H9 (cell line): ENCODE measurements around the gene CCBE1. TPM values are rescaled to one million over a fixed set of nuclear protein-coding genes. Genes with fewer than 3 reads are reported as not detected.

Source experiments
- DNase-seq: peaks from one replicate; pipeline ENCODE4 v3.0.0-alpha.2; 2017
- H2AFZ ChIP-seq: one replicate; pipeline ENCODE4 v1.6.1; 2013; ENCODE audit warnings: mild to moderate bottlenecking, low read length, control low read depth, moderate library complexity
- H2AK5ac ChIP-seq: 2 replicates; pipeline ENCODE4 v1.6.1; 2013; ENCODE audit warnings: low read length, control low read depth, mixed read lengths; ENCODE audit not compliant: insufficient read length
- H2BK120ac ChIP-seq: one replicate; pipeline ENCODE4 v1.6.1; 2013; ENCODE audit warnings: low read depth, mild to moderate bottlenecking, low read length, control low read depth, inconsistent platforms; ENCODE audit not compliant: poor library complexity, severe bottlenecking
- H2BK12ac ChIP-seq: 2 replicates; pipeline ENCODE4 v1.6.1; 2013; ENCODE audit warnings: low read length, control low read depth, mixed read lengths, low read depth; ENCODE audit not compliant: insufficient read length
- H2BK15ac ChIP-seq: 2 replicates; pipeline ENCODE4 v1.6.1; 2013; ENCODE audit warnings: low read depth, low read length, control low read depth
- H2BK20ac ChIP-seq: one replicate; pipeline ENCODE4 v1.6.1; 2013; ENCODE audit warnings: low read depth, mild to moderate bottlenecking, low read length, control low read depth, inconsistent platforms; ENCODE audit not compliant: poor library complexity, severe bottlenecking
- H2BK5ac ChIP-seq: 2 replicates; pipeline ENCODE4 v1.6.1; 2013; ENCODE audit warnings: low read length, control low read depth, mixed read lengths; ENCODE audit not compliant: insufficient read length
- H3K14ac ChIP-seq: 2 replicates; pipeline ENCODE4 v1.6.1; 2013; ENCODE audit warnings: low read length, control low read depth; ENCODE audit not compliant: insufficient read depth
- H3K18ac ChIP-seq: 2 replicates; pipeline ENCODE4 v1.6.1; 2013; ENCODE audit warnings: low read depth, mild to moderate bottlenecking, mixed read lengths, low read length, control low read depth; ENCODE audit not compliant: insufficient read length
- H3K23ac ChIP-seq: 2 replicates; pipeline ENCODE4 v1.6.1; 2013; ENCODE audit warnings: low read length, control low read depth, mixed read lengths, low read depth; ENCODE audit not compliant: insufficient read length
- H3K23me2 ChIP-seq: 2 replicates; pipeline ENCODE4 v1.6.1; 2013; ENCODE audit warnings: low read depth, mild to moderate bottlenecking, mixed read lengths, low read length, control low read depth; ENCODE audit not compliant: insufficient read length, poor library complexity, severe bottlenecking
- H3K27ac ChIP-seq: 2 replicates; pipeline ENCODE4 v1.5.1; 2013; ENCODE audit warnings: low read length, control low read depth, mixed read lengths, low read depth; ENCODE audit not compliant: insufficient read length
- H3K27me3 ChIP-seq: 2 replicates; pipeline ENCODE4 v1.6.1; 2013; ENCODE audit warnings: low read length, control low read depth, inconsistent platforms; ENCODE audit not compliant: insufficient read depth
- H3K4ac ChIP-seq: 2 replicates; pipeline ENCODE4 v1.6.1; 2013; ENCODE audit warnings: low read depth, mild to moderate bottlenecking, control low read depth, inconsistent platforms, low read length, moderate library complexity
- H3K4me1 ChIP-seq: 2 replicates; pipeline ENCODE4 v1.6.1; 2013; ENCODE audit warnings: low read length, control low read depth, inconsistent platforms; ENCODE audit not compliant: insufficient read depth
- H3K4me2 ChIP-seq: 2 replicates; pipeline ENCODE4 v1.6.1; 2013; ENCODE audit warnings: low read length, control low read depth, mixed read lengths; ENCODE audit not compliant: insufficient read length, insufficient read depth
- H3K56ac ChIP-seq: 2 replicates; pipeline ENCODE4 v1.6.1; 2013; ENCODE audit warnings: low read depth, mild to moderate bottlenecking, mixed read lengths, low read length, control low read depth; ENCODE audit not compliant: insufficient read length
- H3K79me1 ChIP-seq: 2 replicates; pipeline ENCODE4 v1.6.1; 2013; ENCODE audit warnings: low read depth, mild to moderate bottlenecking, moderate library complexity, low read length, control low read depth, inconsistent platforms; ENCODE audit not compliant: insufficient read depth, poor library complexity, severe bottlenecking
- H3K79me2 ChIP-seq: 2 replicates; pipeline ENCODE4 v1.6.1; 2013; ENCODE audit warnings: low read length, control low read depth, inconsistent platforms; ENCODE audit not compliant: insufficient read depth
- H3K9ac ChIP-seq: 2 replicates; pipeline ENCODE4 v1.6.1; 2013; ENCODE audit warnings: low read length, control low read depth, mixed read lengths; ENCODE audit not compliant: insufficient read length; ENCODE audit errors: extremely low read depth
- H3K9me3 ChIP-seq: one replicate; pipeline ENCODE4 v1.6.1; 2013; ENCODE audit warnings: low read depth, low read length, inconsistent platforms; ENCODE audit not compliant: control insufficient read depth
- H3T11ph ChIP-seq: one replicate; pipeline ENCODE4 v1.6.1; 2013; ENCODE audit warnings: mild to moderate bottlenecking, low read length, control low read depth, inconsistent platforms
- H4K20me1 ChIP-seq: one replicate; pipeline ENCODE4 v1.6.1; 2013; ENCODE audit not compliant: control insufficient read depth, insufficient read length, insufficient read depth
- H4K5ac ChIP-seq: 2 replicates; pipeline ENCODE4 v1.6.1; 2013; ENCODE audit warnings: low read depth, mild to moderate bottlenecking, mixed read lengths, low read length, control low read depth; ENCODE audit not compliant: insufficient read length
- H4K8ac ChIP-seq: replicated peaks from 2 replicates; pipeline ENCODE4 v1.6.1; 2013; ENCODE audit warnings: low read length, control low read depth, mixed read lengths, low read depth; ENCODE audit not compliant: insufficient read length
- H4K91ac ChIP-seq: 2 replicates; pipeline ENCODE4 v1.6.1; 2013; ENCODE audit warnings: low read depth, mild to moderate bottlenecking, moderate library complexity, mixed read lengths, low read length, control low read depth; ENCODE audit not compliant: insufficient read length
- H3K27ac Mint-ChIP-seq, 3 experiments: 2 replicates in 2 of 3; 3 replicates in 1 of 3; pipeline ENCODE4 v1.8.0; 2020 to 2021; ENCODE audit warnings: mixed read lengths in 3 of 3, mild to moderate bottlenecking in 1 of 3, moderate library complexity in 1 of 3
- H3K27me3 Mint-ChIP-seq: 2 replicates; pipeline ENCODE4 v1.8.0; 2021; ENCODE audit warnings: low read depth, mild to moderate bottlenecking, moderate library complexity, mixed read lengths
- H3K36me3 Mint-ChIP-seq, 3 experiments: 2 replicates in 2 of 3; 3 replicates in 1 of 3; pipeline ENCODE4 v1.8.0; 2020 to 2021; ENCODE audit warnings: low read depth in 3 of 3, mixed read lengths in 3 of 3; ENCODE audit not compliant: insufficient read depth in 1 of 3
- H3K4me1 Mint-ChIP-seq, 2 experiments: 2 replicates each; pipeline ENCODE4 v1.8.0; 2020; ENCODE audit warnings: mixed read lengths in 2 of 2
- H3K4me3 Mint-ChIP-seq, 2 experiments: 2 replicates in 1 of 2; 3 replicates in 1 of 2; pipeline ENCODE4 v1.8.0; 2020 to 2021; ENCODE audit warnings: mild to moderate bottlenecking in 2 of 2, mixed read lengths in 2 of 2, moderate library complexity in 1 of 2
- H3K9me3 Mint-ChIP-seq, 2 experiments: 2 replicates in 1 of 2; 3 replicates in 1 of 2; pipeline ENCODE4 v1.8.0; 2020; ENCODE audit warnings: mild to moderate bottlenecking in 2 of 2, mixed read lengths in 2 of 2, moderate library complexity in 1 of 2
- WGBS: extraction: QIAGEN DNeasy Blood & Tissue Kit; methylation state at CpG from one replicate; pipeline ENCODE4 v1.1.7; 2013; ENCODE audit warnings: missing lambda C conversion rate, low lambda C conversion rate, mixed read lengths; ENCODE audit not compliant: insufficient read length; ENCODE audit errors: extremely low coverage; 5-methylcytosine and 5-hydroxymethylcytosine counted together
- total RNA-seq: library from RNA; stranded (reverse); gene quantifications from 2 replicates; pipeline ENCODE4 v1.2.1, GENCODE V29; 2021
- TF ChIP-seq, protein P1 (sequence below): fragments of 200-600 bp; sonication (generic); conservative IDR thresholded peaks from 3 replicates; pipeline ENCODE4 v1.8.0; 2021; ENCODE audit warnings: antibody characterized with exemption, mild to moderate bottlenecking

The CCBE1 gene
- total RNA-seq, 1 experiment from 2014 or later = 0.39 TPM

DNA sequence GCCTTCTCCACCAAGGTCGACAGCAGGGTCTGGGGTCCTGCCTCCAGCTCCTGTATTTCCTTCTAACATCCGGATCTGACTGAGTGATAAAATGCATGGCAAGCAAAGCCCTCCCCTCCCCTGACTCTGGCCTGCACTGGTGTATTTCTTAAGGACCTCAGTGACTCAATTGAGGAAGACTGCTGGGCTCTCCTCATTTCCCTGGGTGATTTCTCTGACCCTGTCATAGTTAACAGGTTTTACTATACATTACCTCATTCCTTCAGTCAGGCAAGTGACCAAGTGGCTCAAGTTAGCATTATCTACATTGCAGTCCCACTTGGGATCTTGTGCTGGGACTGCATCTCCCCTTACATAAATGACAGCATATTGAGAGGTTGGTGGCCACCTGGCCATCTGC, 38.8 kb upstream of the CCBE1 start:
- Histone ChIP-seq H4K91ac (no peak overlapping the region), H2BK20ac (no peak overlapping the region), H3K79me2 (no peaks in the 10 kb centered on the region), H3K4ac (no peak overlapping the region), H3K56ac (no peak overlapping the region), H2BK5ac (no peak overlapping the region), H3K27me3 (no peaks in the 10 kb centered on the region), H3K79me1 (no peaks in the 10 kb centered on the region), H4K5ac (no peak overlapping the region), H3K18ac (no peak overlapping the region), H3K27ac (no peak overlapping the region), H2BK12ac (no peak overlapping the region), H3K23ac (no peak overlapping the region), H3K9ac (no peak overlapping the region), H4K8ac (no peak overlapping the region), H3K4me1 (no peaks in the 10 kb centered on the region), H3K9me3 (no peaks in the 10 kb centered on the region), H3T11ph (no peak overlapping the region), H3K23me2 (no peaks in the 10 kb centered on the region), H3K4me2 (no peak overlapping the region), H2BK15ac (no peak overlapping the region), H2AFZ (no peak overlapping the region), H2AK5ac (no peak overlapping the region), H4K20me1 (no peaks in the 10 kb centered on the region), H3K14ac (no peak overlapping the region), H2BK120ac (no peak overlapping the region)
- Mint-ChIP-seq H3K27me3 (no peaks in the 10 kb centered on the region; the same call in none of the 2 replicates), H3K36me3 (peaks cover 0 to 7% (median 0%) of the 10 kb centered on the region in 3 experiments; a peak in 3 of 7 replicates), H3K27ac (no peak overlapping the region; a peak in 2 of 7 replicates), H3K4me3 (no peak overlapping the region), H3K4me1 (peaks cover 0 to 6% of the 10 kb centered on the region in 2 experiments; a peak in 3 of 4 replicates), H3K9me3 (peaks cover 0 to 6% of the 10 kb centered on the region in 2 experiments; a peak in 1 of 5 replicates)
- DNase-seq = no peak
- TF ChIP-seq, protein P1, sequence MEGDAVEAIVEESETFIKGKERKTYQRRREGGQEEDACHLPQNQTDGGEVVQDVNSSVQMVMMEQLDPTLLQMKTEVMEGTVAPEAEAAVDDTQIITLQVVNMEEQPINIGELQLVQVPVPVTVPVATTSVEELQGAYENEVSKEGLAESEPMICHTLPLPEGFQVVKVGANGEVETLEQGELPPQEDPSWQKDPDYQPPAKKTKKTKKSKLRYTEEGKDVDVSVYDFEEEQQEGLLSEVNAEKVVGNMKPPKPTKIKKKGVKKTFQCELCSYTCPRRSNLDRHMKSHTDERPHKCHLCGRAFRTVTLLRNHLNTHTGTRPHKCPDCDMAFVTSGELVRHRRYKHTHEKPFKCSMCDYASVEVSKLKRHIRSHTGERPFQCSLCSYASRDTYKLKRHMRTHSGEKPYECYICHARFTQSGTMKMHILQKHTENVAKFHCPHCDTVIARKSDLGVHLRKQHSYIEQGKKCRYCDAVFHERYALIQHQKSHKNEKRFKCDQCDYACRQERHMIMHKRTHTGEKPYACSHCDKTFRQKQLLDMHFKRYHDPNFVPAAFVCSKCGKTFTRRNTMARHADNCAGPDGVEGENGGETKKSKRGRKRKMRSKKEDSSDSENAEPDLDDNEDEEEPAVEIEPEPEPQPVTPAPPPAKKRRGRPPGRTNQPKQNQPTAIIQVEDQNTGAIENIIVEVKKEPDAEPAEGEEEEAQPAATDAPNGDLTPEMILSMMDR = no peak
- no CpG with 5 or more reads among the region's 2 CpGs for WGBS
